ENCODE data around the gene RBM6.

- TF ChIP-seq POLR2A (IDR thresholded peaks at IDR 0.05; ENCODE audit: low read length), result no peak
- TF ChIP-seq GATA1 (IDR thresholded peaks at IDR 0.05; ENCODE audit: low read depth, low read length), result no peak
Measured at GRCh38 chr3:49895791-49896190, 44.2 kb upstream of the RBM6 start.
